ENCODE measurements around the gene RHOT1. TPM values are rescaled to one million over a fixed set of nuclear protein-coding genes. Genes with fewer than 3 reads are reported as not detected.

RHOT1 gene
- total RNA-seq, 1 experiment from 2014 or later: 24.4 TPM

GRCh38 chr17:32266051-32266388, 123.7 kb downstream of the RHOT1 start:
- H3K23me2 ChIP-seq (ENCODE audit: insufficient read length, low read depth, low read length, poor library complexity, severe bottlenecking): peaks cover 14% of the 10 kb centered on the region
- peaks cover 44 to 48% of the 10 kb centered on the region in 2 experiments for H3K4me1 Mint-ChIP-seq
- no peak overlapping the region for H2BK5ac ChIP-seq (ENCODE audit: insufficient read length, low read length)
- no peak overlapping the region for H3K4ac ChIP-seq (ENCODE audit: low read depth, low read length)
- WGBS (ENCODE audit: extremely low coverage, insufficient read length, low lambda C conversion rate): no CpG with 5 or more reads among the region's 55 CpGs
- H3K79me2 ChIP-seq (ENCODE audit: insufficient read depth, low read length): no peaks in the 10 kb centered on the region
- no peak overlapping the region for H2BK12ac ChIP-seq (ENCODE audit: insufficient read length, low read depth, low read length)
- no peak overlapping the region for H2AK5ac ChIP-seq (ENCODE audit: insufficient read length, low read length)
- H3K56ac ChIP-seq (ENCODE audit: insufficient read length, low read depth, low read length): no peak overlapping the region
- H3K4me3 Mint-ChIP-seq: peak overlapping the region; percentile 74 to 85; a peak in 3 of 5 replicates
- H3K4me2 ChIP-seq (ENCODE audit: insufficient read depth, insufficient read length, low read length): peak overlapping the region; percentile 73
- no peak overlapping the region for H2BK15ac ChIP-seq (ENCODE audit: low read depth, low read length)
- H3K9me3 ChIP-seq (ENCODE audit: control insufficient read depth, low read depth, low read length): no peaks in the 10 kb centered on the region
- H4K5ac ChIP-seq (ENCODE audit: insufficient read length, low read depth, low read length): no peak overlapping the region
- H3T11ph ChIP-seq (ENCODE audit: low read length): no peak overlapping the region
- H4K91ac ChIP-seq (ENCODE audit: insufficient read length, low read depth, low read length): no peak overlapping the region
- H2AFZ ChIP-seq (ENCODE audit: low read length): no peak overlapping the region
- no peak overlapping the region for H3K27ac ChIP-seq (ENCODE audit: insufficient read length, low read depth, low read length)
- H3K79me1 ChIP-seq (ENCODE audit: insufficient read depth, low read depth, low read length, poor library complexity, severe bottlenecking): no peaks in the 10 kb centered on the region
- H3K27ac Mint-ChIP-seq: no peak overlapping the region
- H3K27me3 ChIP-seq (ENCODE audit: insufficient read depth, low read length): peaks cover 6% of the 10 kb centered on the region; the same call in 1 of the 2 replicates
- H3K4me1 ChIP-seq (ENCODE audit: insufficient read depth, low read length): peaks cover 7% of the 10 kb centered on the region; the same call in 1 of the 2 replicates
- no peak overlapping the region for H3K9ac ChIP-seq (ENCODE audit: extremely low read depth, insufficient read length, low read length)
- peaks cover 0 to 9% (median 1%) of the 10 kb centered on the region in 3 experiments; a peak in 4 of 7 replicates for H3K36me3 Mint-ChIP-seq (ENCODE audit: insufficient read depth in 1 of 3, low read depth in 3 of 3)
- no peak overlapping the region for H2BK120ac ChIP-seq (ENCODE audit: low read depth, low read length, poor library complexity, severe bottlenecking)
- no peak overlapping the region for H3K14ac ChIP-seq (ENCODE audit: insufficient read depth, low read length)
- H3K27me3 Mint-ChIP-seq (ENCODE audit: low read depth): peaks cover 83% of the 10 kb centered on the region
- no peaks in the 10 kb centered on the region for H3K9me3 Mint-ChIP-seq
- no peak overlapping the region for H4K8ac ChIP-seq (replicated peaks; ENCODE audit: insufficient read length, low read depth, low read length)
- no peaks in the 10 kb centered on the region for H4K20me1 ChIP-seq (ENCODE audit: control insufficient read depth, insufficient read depth, insufficient read length)
- H3K23ac ChIP-seq (ENCODE audit: insufficient read length, low read depth, low read length): no peak overlapping the region
- DNase-seq: no peak
- TF ChIP-seq, protein P1, sequence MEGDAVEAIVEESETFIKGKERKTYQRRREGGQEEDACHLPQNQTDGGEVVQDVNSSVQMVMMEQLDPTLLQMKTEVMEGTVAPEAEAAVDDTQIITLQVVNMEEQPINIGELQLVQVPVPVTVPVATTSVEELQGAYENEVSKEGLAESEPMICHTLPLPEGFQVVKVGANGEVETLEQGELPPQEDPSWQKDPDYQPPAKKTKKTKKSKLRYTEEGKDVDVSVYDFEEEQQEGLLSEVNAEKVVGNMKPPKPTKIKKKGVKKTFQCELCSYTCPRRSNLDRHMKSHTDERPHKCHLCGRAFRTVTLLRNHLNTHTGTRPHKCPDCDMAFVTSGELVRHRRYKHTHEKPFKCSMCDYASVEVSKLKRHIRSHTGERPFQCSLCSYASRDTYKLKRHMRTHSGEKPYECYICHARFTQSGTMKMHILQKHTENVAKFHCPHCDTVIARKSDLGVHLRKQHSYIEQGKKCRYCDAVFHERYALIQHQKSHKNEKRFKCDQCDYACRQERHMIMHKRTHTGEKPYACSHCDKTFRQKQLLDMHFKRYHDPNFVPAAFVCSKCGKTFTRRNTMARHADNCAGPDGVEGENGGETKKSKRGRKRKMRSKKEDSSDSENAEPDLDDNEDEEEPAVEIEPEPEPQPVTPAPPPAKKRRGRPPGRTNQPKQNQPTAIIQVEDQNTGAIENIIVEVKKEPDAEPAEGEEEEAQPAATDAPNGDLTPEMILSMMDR (conservative IDR thresholded peaks at IDR 0.05): no peak
- no peak overlapping the region for H2BK20ac ChIP-seq (ENCODE audit: low read depth, low read length, poor library complexity, severe bottlenecking)
- no peak overlapping the region for H3K18ac ChIP-seq (ENCODE audit: insufficient read length, low read depth, low read length)

Data from H9 (cell line).